Activated CD4-positive, alpha-beta T cell treated with anti-CD3 and anti-CD28 coated beads for 36 hours (primary cell): ENCODE results near the gene CFAP43. TPM values are rescaled to one million over a fixed set of nuclear protein-coding genes. Genes with fewer than 3 reads are reported as not detected.
"Not testable (repeated sequence)": the region's sequence is repeated elsewhere in the genome, so short reads cannot be mapped to it uniquely, and the experiment has no call there.

ENCODE experiments used
- ATAC-seq: fragments of 200-7000 bp; cut with Tn5 transposase; one replicate; pipeline ENCODE4 v1.10.0; 2021; ENCODE audit warnings: mild to moderate bottlenecking, moderate library complexity
- CTCF ChIA-PET: fragments of 350-600 bp; sonication (Branson Sonifier 250); formaldehyde crosslinking; loops from one replicate; lab custom pipeline; 2021; ENCODE audit warnings: antibody characterized with exemption; lab: Charles Lee
- POLR2A ChIA-PET: fragments of 350-600 bp; sonication (Branson Sonifier 250); formaldehyde crosslinking; loops from one replicate; lab custom pipeline; 2021; ENCODE audit warnings: antibody characterized with exemption, inconsistent platforms; lab: Charles Lee
- DNase-seq: peaks from one replicate; pipeline ENCODE4 v3.0.0-alpha.2; 2020
- H3K27ac Mint-ChIP-seq: one replicate; pipeline ENCODE4 v1.8.0; 2021; ENCODE audit warnings: mixed read lengths
- H3K27me3 Mint-ChIP-seq: one replicate; pipeline ENCODE4 v1.8.0; 2021; ENCODE audit warnings: mixed read lengths
- H3K36me3 Mint-ChIP-seq: one replicate; pipeline ENCODE4 v1.8.0; 2021; ENCODE audit warnings: low read depth, mixed read lengths
- H3K4me1 Mint-ChIP-seq: one replicate; pipeline ENCODE4 v1.8.0; 2021; ENCODE audit warnings: mixed read lengths
- H3K4me3 Mint-ChIP-seq: one replicate; pipeline ENCODE4 v1.8.0; 2021; ENCODE audit warnings: mild to moderate bottlenecking, moderate library complexity, mixed read lengths
- H3K9me3 Mint-ChIP-seq: one replicate; pipeline ENCODE4 v1.8.0; 2021; ENCODE audit warnings: low read depth, mixed read lengths
- intact Hi-C, 2 experiments: fragments of 100-400 bp; cut with DNase I in 1 of 2; cut with micrococcal nuclease in 1 of 2; formaldehyde crosslinking; loops; one replicate each; pipeline versions ENCODE4 v1.14.2 to v1.15.1; 2022 to 2024; cut with DNase I, micrococcal nuclease
- total RNA-seq, 2 experiments: library from RNA; stranded (reverse); gene quantifications; one replicate each; pipeline ENCODE4 v1.2.3, GENCODE V29; 2021

CFAP43 gene
- total RNA-seq, 2 experiments from 2014 or later, result 0.09 TPM

- intact Hi-C loops, result no loop called here
- no peaks in the 10 kb centered on the region for H3K4me1 Mint-ChIP-seq
These were observed 34.8 kb downstream of the CFAP43 start for GRCh38 chr10:104197364-104197763.

GRCh38 chr10:104195706-104196105, 36.5 kb downstream of the CFAP43 start:
- H3K36me3 Mint-ChIP-seq, result no peaks in the 10 kb centered on the region
- DNase-seq (no peak), ATAC-seq (no peak)
- no peak overlapping the region for H3K27ac Mint-ChIP-seq
- no peaks in the 10 kb centered on the region for H3K4me1 Mint-ChIP-seq
- H3K27me3 Mint-ChIP-seq, result peaks cover 4% of the 10 kb centered on the region
- H3K9me3 Mint-ChIP-seq, result no peaks in the 10 kb centered on the region
- POLR2A ChIA-PET, result no interaction called here
- CTCF ChIA-PET, result no interaction called here
- no peak overlapping the region for H3K4me3 Mint-ChIP-seq
- intact Hi-C loops, result no loop called here

More at GRCh38 chr10:104197364-104197763, 34.8 kb downstream of the CFAP43 start:
- Mint-ChIP-seq H3K27ac (no peak overlapping the region), H3K36me3 (no peaks in the 10 kb centered on the region), H3K4me3 (no peak overlapping the region), H3K27me3 (peaks cover 4% of the 10 kb centered on the region), H3K9me3 (no peaks in the 10 kb centered on the region)
- ATAC-seq (no peak), DNase-seq (no peak)
- CTCF ChIA-PET, result no interaction called here
- POLR2A ChIA-PET, result no interaction called here

GRCh38 chr10:104193787-104194186, 38.4 kb downstream of the CFAP43 start:
- Mint-ChIP-seq H3K36me3 (no peaks in the 10 kb centered on the region), H3K4me3 (no peak overlapping the region), H3K9me3 (no peaks in the 10 kb centered on the region), H3K27ac (no peak overlapping the region), H3K27me3 (peaks cover 4% of the 10 kb centered on the region), H3K4me1 (no peaks in the 10 kb centered on the region)
- CTCF ChIA-PET, result no interaction called here
- intact Hi-C loops, result no loop called here
- no peak for DNase-seq
- no peak for ATAC-seq
- POLR2A ChIA-PET, result no interaction called here

- no peak for ATAC-seq
- intact Hi-C loops, result no loop called here
- H3K4me3 Mint-ChIP-seq, result no peak overlapping the region
- H3K27ac Mint-ChIP-seq, result no peak overlapping the region
- H3K36me3 Mint-ChIP-seq, result no peaks in the 10 kb centered on the region
- H3K4me1 Mint-ChIP-seq, result no peaks in the 10 kb centered on the region
- ChIA-PET CTCF (interaction anchor here (0.5 kb wide), 1 partner anchor 8 kb away, joined by 3 read pairs; no protein-coding TSS in a partner anchor), POLR2A (no interaction called here)
- H3K27me3 Mint-ChIP-seq, result peaks cover 5% of the 10 kb centered on the region
- DNase-seq, result no peak
- H3K9me3 Mint-ChIP-seq, result no peaks in the 10 kb centered on the region
These were observed 41.5 kb downstream of the CFAP43 start for GRCh38 chr10:104190695-104191094.

- ChIA-PET POLR2A (no interaction called here), CTCF (no interaction called here)
- ATAC-seq (no peak), DNase-seq (no peak)
- peaks cover 2% of the 10 kb centered on the region for H3K4me1 Mint-ChIP-seq
- intact Hi-C loops, result no loop called here
- H3K36me3 Mint-ChIP-seq, result no peaks in the 10 kb centered on the region
- H3K27me3 Mint-ChIP-seq, result peaks cover 3% of the 10 kb centered on the region
- no peak overlapping the region for H3K4me3 Mint-ChIP-seq
- H3K9me3 Mint-ChIP-seq, result no peaks in the 10 kb centered on the region
- no peak overlapping the region for H3K27ac Mint-ChIP-seq
These were observed 48.5 kb downstream of the CFAP43 start for GRCh38 chr10:104183682-104184081.

GRCh38 chr10:104174136-104174535, 58.0 kb downstream of the CFAP43 start:
- POLR2A ChIA-PET, H3K9me3 Mint-ChIP-seq, ATAC-seq, intact Hi-C loops, H3K4me3 Mint-ChIP-seq, DNase-seq, H3K27ac Mint-ChIP-seq, H3K36me3 Mint-ChIP-seq, CTCF ChIA-PET, H3K27me3 Mint-ChIP-seq: not testable (repeated sequence)
- peaks cover 22% of the 10 kb centered on the region for H3K4me1 Mint-ChIP-seq

GRCh38 chr10:104170610-104171254, 61.4 kb downstream of the CFAP43 start:
- Mint-ChIP-seq H3K4me3 (no peak overlapping the region), H3K9me3 (peaks cover 9% of the 10 kb centered on the region), H3K4me1 (peaks cover 20% of the 10 kb centered on the region), H3K27me3 (peaks cover 5% of the 10 kb centered on the region), H3K27ac (no peak overlapping the region), H3K36me3 (no peaks in the 10 kb centered on the region)
- DNase-seq (no peak), ATAC-seq (peak; percentile 63)
- ChIA-PET POLR2A (no interaction called here), CTCF (no interaction called here)
- intact Hi-C loops, result no loop called here

- DNase-seq (no peak), ATAC-seq (no peak)
- Mint-ChIP-seq H3K27me3 (peaks cover 12% of the 10 kb centered on the region), H3K36me3 (peaks cover 9% of the 10 kb centered on the region), H3K4me1 (no peaks in the 10 kb centered on the region), H3K9me3 (peaks cover 13% of the 10 kb centered on the region), H3K27ac (no peak overlapping the region), H3K4me3 (no peak overlapping the region)
- ChIA-PET POLR2A (no interaction called here), CTCF (interaction anchor here (0.5 to 1.3 kb wide), 2 partner anchors 15 to 179 kb away, joined by 4 to 5 read pairs; no protein-coding TSS in a partner anchor)
- intact Hi-C loops, result no loop called here
These were observed 76.6 kb downstream of the CFAP43 start for GRCh38 chr10:104155591-104155990.

- H3K27me3 Mint-ChIP-seq, result peaks cover 15% of the 10 kb centered on the region
- H3K36me3 Mint-ChIP-seq, result peaks cover 9% of the 10 kb centered on the region
- peaks cover 13% of the 10 kb centered on the region for H3K9me3 Mint-ChIP-seq
- CTCF ChIA-PET, result no interaction called here
- ATAC-seq, result no peak
- H3K27ac Mint-ChIP-seq, result no peak overlapping the region
- no peak for DNase-seq
- POLR2A ChIA-PET, result no interaction called here
- intact Hi-C loops, result no loop called here
- H3K4me3 Mint-ChIP-seq, result no peak overlapping the region
- H3K4me1 Mint-ChIP-seq, result no peaks in the 10 kb centered on the region
These were observed 80.4 kb downstream of the CFAP43 start for GRCh38 chr10:104151737-104152136.

GRCh38 chr10:104150139-104150538, 82.0 kb downstream of the CFAP43 start:
- Mint-ChIP-seq H3K4me3 (no peak overlapping the region), H3K27me3 (peaks cover 8% of the 10 kb centered on the region), H3K27ac (no peak overlapping the region), H3K4me1 (no peaks in the 10 kb centered on the region), H3K9me3 (peaks cover 13% of the 10 kb centered on the region), H3K36me3 (peaks cover 9% of the 10 kb centered on the region)
- DNase-seq, result no peak
- no peak for ATAC-seq
- POLR2A ChIA-PET, result interaction anchor here (0.6 kb wide), 1 partner anchor 127 kb away, joined by 5 read pairs; no protein-coding TSS in a partner anchor
- CTCF ChIA-PET, result no interaction called here
- intact Hi-C loops, result no loop called here

- Mint-ChIP-seq H3K9me3 (peaks cover 9% of the 10 kb centered on the region), H3K4me3 (no peak overlapping the region), H3K27me3 (peaks cover 11% of the 10 kb centered on the region), H3K36me3 (peaks cover 6% of the 10 kb centered on the region), H3K27ac (no peak overlapping the region), H3K4me1 (no peaks in the 10 kb centered on the region)
- ChIA-PET POLR2A (no interaction called here), CTCF (interaction anchor here (0.8 to 2.0 kb wide), 10 partner anchors 10 to 433 kb away, joined by 3 to 10 read pairs (median 4); partner anchors contain the start of gene SFR1)
- intact Hi-C loops, result no loop called here
- ATAC-seq (no peak), DNase-seq (no peak)
These were observed 85.3 kb downstream of the CFAP43 start for GRCh38 chr10:104146882-104147281.

GRCh38 chr10:104144931-104145330, 87.2 kb downstream of the CFAP43 start:
- POLR2A ChIA-PET, result no interaction called here
- H3K4me1 Mint-ChIP-seq, result no peaks in the 10 kb centered on the region
- intact Hi-C loops, result no loop called here
- H3K9me3 Mint-ChIP-seq, result no peaks in the 10 kb centered on the region
- H3K4me3 Mint-ChIP-seq, result no peak overlapping the region
- peaks cover 9% of the 10 kb centered on the region for H3K27me3 Mint-ChIP-seq
- H3K27ac Mint-ChIP-seq, result no peak overlapping the region
- CTCF ChIA-PET, result interaction anchor here (0.7 to 1.0 kb wide), 2 partner anchors 23 to 28 kb away, joined by 3 read pairs; no protein-coding TSS in a partner anchor
- no peak for ATAC-seq
- no peak for DNase-seq
- H3K36me3 Mint-ChIP-seq, result no peaks in the 10 kb centered on the region
